ENCODE measurements around the gene IGSF8.

DNA sequence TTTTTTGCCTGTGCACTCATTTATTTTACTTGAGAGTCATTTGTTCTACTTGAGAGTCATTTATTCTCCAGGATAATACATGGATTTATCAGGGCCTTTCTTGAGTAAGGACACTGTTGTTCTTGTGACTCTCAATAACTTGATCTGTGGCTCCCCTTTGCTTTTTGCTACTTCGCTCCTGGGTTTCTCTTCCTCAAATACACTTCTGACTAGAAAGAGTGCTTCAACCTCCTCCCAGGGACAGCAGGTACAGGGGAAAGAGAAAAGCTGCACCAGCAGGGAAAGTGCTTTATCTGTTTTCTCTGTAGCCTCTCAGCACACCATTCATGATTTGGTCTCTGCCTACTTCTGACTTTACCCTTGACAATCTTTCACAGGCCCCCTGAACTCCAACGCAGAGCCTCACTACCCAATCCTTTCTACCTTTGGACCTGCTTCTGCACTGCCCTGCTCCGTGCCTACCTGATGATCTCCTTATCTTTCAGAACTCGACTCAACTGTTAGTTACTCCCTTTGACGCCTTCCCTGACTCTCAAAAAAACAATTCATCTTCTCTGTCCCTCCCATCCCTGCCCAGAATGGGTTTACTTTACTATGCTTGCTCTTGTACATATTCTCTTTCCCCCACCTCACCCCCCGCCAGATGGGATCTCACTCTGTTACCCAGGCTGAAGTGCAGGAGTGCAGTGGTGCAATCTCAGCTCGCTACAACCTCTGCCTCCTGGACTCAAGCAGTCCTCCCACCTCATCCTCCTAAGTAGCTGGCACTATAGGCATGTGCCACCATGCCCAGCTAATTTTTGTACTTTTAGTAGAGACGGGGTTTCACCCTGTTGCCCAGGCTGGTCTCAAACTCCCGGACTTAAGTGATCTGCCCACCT lies 51.1 kb downstream of the IGSF8 start:
- TF ChIP-seq, protein P1, sequence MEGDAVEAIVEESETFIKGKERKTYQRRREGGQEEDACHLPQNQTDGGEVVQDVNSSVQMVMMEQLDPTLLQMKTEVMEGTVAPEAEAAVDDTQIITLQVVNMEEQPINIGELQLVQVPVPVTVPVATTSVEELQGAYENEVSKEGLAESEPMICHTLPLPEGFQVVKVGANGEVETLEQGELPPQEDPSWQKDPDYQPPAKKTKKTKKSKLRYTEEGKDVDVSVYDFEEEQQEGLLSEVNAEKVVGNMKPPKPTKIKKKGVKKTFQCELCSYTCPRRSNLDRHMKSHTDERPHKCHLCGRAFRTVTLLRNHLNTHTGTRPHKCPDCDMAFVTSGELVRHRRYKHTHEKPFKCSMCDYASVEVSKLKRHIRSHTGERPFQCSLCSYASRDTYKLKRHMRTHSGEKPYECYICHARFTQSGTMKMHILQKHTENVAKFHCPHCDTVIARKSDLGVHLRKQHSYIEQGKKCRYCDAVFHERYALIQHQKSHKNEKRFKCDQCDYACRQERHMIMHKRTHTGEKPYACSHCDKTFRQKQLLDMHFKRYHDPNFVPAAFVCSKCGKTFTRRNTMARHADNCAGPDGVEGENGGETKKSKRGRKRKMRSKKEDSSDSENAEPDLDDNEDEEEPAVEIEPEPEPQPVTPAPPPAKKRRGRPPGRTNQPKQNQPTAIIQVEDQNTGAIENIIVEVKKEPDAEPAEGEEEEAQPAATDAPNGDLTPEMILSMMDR (conservative IDR thresholded peaks at IDR 0.05): no peak
- no peak for TF ChIP-seq ZFX (IDR thresholded peaks at IDR 0.05)

Measured in C4-2B (cell line).